ENCODE data around the gene IGSF10.

The IGSF10 gene

DNA sequence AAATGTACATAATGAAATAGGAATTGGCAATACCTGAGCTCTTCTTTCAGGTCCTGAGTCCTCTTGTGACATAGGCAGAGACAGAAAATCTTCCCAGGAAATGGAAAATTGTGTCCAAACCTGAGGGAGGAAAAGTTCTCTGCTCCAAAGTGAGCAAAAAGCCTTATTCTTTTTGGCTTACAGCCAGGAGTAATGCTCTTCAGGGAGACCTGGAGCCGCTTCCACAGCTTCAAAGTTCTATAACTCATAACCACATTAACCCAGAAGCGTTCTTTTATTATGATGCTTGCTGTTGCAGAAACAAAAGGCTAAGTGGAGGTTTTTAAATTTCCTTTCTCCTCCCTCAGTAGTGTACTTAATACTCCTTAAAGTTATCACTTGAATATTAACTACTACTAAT lies 633 bp downstream of the IGSF10 start:
- no peak for DNase-seq (ENCODE audit: low read depth in 2 of 2)

DNA sequence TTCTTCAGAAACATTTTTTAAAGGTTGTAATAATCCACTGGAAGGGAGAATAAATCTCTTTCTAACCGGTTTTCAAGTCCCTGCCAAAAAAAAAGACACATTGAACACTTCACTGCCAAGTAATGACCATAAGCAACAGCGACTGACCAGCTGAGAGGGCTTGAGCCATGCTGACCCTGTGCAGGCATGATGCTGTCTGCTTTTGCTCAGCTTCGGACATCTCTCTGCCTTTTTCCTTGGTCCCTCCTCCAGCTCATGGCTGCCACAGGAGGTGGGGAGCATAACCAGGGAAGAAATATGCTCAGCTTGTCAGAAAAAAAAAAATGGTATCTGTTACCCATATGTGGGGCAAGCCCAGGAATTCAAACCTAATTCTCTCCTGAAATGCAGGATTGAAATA lies 1.5 kb downstream of the IGSF10 start:
- DNase-seq (ENCODE audit: low read depth in 2 of 2): no peak

DNA sequence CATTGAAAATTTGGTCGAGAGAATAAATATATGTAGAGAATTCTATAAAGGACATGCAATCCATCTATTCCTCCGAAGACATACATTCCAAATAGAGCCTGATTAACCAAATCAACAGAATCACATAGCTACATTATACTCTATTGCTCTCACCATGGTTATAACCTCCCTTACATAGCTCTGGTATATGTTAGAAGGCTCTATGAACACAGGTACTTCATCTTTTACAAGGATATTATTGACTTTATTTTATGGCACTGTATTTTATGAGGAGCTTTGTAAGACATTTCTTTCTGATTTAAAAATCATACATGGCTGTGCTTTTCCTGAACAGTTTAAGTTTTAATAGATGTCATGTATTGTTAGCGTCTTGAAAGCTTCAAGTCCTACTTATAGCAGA lies 4.8 kb downstream of the IGSF10 start:
- no peak for DNase-seq (ENCODE audit: low read depth in 2 of 2)

DNA sequence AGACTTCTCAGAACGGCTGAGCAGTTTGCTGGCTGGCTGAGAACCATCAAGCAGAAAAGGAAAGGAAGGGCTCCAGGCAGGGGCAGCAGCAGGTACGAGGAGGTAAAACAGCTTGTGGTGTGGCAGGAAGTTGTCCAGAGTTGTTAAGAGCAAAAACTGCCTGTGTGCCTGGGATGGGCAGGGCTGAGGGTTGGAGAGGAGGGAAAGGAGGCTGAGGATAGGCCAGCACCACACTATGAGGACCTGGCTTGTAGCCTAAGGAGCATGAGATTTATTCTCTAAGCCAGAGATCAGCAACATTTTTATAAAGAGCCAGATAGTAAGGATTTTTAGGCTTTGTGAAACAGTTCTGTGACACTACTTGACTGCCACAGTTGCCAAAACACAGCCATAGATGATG lies 8.0 kb downstream of the IGSF10 start:
- no peak for DNase-seq (ENCODE audit: low read depth in 2 of 2)

DNA sequence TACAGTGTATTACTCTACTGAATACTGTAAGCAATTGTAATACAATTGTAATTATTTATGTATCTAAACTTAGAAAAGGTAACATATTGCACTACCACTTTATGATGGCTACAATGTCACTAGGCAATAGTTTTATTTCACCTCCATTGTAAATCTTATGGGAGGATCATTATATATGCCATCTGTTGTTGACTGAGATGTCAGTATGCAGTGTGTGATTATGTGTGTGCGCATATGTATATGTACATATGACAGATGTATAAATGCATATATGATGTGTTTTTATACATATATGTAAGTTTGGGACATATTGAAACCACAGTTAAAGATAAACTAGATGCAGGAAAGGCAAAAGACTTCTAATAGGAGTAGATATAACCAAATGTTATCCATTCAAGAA lies 8.5 kb downstream of the IGSF10 start:
- DNase-seq (ENCODE audit: low read depth in 2 of 2): no peak

DNA sequence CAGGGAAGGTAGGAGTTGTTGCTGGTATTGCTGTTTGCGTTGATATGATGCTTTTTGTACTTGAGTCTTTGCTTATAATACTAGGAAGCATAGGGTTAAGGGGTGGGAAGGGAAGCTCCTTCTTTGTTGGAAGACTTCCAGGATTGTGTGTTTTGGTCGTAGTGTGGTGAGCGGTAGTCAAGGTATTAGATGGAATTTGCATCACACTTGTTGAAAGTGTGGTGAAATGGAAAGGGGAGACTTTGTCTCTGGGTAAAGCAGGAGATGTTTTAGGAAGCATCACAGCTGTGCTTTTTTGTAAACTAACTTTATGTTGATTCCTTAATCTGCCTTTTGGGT lies 14.9 kb downstream of the IGSF10 start:
- no peak for DNase-seq (ENCODE audit: low read depth in 2 of 2)

DNA sequence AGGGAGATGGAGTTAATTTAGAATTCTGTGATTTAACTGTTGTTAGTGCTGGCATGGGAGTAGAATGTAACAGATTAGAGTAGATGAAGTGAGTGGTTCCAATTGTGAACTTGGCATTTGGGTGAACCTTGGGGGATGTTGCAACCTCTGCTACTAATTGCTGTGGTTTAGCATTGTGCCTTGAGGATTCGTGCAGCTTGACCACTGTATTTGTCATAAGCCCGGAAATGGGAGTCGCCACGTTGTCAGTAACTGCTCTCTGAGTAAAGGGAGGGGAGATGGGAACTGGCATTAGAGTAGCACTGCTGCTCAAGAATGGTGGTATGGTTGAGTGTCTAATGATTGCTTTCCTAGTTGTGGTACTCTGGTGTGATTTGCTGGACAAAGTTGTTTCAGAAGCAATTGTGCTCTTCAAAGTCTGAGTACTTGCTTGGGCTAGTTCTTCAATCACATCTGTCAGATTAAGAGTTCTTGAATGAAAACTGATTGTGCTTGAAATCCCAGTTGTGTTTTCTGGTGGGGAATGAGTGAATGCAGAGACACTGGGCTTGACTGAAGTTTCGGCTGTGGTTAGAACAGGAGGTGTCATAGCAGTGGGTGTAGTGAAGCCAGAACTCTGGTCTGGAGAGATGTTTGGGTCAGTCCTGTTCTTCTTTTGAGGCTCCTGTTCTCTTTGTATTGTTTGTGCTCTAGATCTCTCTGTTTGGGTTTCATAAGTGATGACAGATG lies 15.4 kb downstream of the IGSF10 start:
- no peak for DNase-seq (ENCODE audit: low read depth in 2 of 2)

DNA sequence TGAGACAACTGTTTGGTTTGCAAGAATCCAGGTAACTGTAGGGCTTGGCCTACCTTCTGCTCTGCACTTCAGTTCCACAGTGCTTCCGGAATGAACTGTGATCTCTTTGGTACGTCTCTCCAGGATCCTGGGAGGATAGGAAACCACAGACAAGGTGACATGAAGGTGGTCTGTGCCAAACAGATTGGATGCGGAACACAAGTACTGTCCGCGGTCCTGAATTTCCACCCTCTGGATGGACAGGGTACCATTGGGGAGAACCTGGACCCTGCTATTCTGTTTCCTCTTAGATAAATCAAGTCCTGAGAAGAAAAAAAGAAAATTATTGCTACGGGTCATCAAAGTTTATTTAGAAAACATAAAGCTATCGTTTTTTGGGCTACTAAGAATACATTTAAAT lies 17.3 kb downstream of the IGSF10 start:
- no peak for DNase-seq (ENCODE audit: low read depth in 2 of 2)

DNA sequence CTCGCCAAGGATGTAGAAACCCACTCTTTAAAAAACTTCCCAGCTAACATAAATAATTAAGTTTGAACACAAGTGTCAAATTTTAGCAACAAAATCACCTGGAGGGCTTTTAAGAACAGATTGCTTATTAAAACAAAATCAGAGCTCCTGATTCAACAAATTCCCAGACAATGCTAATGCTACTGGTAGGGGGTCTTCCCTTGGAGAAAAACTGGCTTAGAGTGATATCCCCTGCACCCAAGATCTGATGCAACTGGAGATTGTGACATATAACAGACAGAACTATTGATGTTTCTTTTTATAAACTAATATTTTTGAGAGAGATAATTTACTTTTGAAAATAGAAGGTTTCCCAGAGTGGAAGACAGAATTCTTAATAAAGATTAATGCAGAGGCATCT lies 19.9 kb downstream of the IGSF10 start:
- no peak for DNase-seq (ENCODE audit: low read depth in 2 of 2)

DNA sequence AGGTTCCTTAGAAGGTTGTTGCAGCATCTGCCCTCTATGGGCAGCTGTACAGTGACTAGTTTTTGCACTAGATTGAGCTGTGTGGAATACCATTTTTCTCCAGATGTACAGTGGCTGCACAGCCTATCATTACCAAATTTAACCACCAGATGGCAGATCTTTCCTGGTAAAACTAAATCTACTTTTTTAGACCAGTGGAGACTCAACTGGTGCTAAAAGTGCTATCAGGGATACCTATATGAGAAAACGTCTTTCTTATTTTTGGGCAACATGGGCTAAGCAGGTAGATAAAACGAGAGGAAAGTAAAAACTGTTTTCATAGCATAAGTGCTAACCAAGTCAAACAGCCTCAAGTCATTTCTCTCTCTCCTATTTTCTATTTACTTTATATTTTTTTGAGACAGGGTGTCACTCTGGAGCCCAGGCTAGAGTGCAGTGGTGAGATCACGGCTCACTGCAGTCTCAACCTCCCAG lies 21.2 kb downstream of the IGSF10 start:
- no peak for DNase-seq (ENCODE audit: low read depth in 2 of 2)

DNA sequence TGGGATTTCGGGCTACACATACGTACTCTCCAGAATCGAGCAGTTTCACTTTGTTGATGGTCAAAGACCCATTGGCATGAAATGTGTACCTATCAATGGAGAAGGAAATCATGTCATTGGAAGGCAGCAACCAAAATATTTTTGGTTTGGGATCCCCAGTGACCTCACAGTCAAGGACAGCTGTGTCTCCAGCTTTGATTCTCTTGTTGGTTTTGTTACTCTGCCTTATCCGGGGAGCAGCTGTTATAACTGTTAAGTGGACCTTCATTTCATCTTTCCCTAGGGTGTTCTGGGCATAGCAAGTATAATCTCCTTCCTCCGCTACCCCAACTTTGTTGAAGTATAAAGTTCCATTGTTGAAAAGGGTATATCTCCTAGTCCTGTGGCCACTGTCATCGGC lies 23.0 kb downstream of the IGSF10 start:
- no peak for DNase-seq (ENCODE audit: low read depth in 2 of 2)

DNA sequence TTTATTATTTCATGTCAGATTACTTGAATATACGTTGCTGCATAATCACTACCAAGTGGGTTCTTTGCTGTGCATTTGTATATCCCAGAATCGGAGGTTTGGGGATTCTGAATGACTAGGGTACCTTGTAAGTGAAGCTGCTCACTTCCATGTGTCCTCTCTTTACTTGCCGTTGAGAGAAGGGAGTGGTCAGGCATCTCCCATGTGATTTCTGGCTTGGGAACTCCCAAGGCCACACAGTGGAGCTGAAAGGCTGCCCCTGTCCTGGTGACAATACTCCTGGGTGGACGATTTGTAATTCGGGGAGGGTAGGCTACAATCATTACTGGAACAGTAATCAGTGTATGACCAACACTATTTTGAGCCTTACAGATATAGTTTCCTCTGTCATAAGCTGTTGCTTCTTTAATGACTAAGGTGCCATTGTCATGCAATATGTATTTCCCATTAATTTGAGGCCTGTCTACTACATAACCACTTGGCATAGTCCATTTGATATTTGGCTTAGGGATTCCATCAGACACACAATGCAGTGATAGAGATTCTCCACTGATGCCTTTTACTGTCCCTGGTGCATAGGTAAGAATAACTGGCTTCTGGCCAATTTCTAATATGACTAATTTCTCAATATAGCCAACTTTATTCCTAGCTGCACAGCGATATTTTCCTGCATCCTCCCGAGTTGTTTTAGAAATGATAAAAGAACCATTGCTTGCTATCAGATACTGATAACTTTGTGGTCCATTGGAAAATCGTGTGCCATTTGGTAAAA lies 24.0 kb downstream of the IGSF10 start:
- DNase-seq (ENCODE audit: low read depth in 2 of 2): no peak

DNA sequence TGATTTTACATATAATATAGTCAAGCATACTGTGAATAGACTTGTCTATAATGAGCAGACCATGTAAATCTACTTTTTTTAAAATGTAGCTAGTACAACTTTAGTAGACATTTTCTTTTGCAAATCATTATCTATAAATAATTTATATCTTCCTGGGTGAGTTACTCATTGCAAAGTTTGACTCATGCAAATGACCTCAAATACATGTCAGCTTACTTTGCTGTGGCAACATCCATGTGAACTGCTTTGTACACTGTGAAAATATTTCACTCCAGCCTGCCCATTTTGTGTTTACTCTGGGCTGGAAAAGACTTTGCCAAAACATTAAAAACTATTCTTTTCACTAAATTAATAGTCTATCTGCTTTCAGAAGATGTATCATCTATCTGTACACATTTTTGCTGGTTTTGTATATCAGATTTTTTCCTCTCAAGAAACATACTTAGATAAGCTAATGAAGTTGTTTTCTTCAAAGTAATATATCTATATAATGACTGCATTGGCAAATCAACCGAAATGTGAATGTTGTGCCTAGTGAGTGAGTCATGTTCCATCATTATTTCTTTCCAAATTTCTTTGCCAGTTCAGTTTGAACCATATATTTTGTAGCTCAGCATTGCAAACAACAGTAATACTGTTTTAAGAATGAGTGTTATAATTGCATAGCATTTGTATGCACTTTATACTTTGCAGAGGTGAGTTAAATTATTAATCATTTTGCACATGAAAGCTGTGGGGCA lies 26.5 kb downstream of the IGSF10 start:
- no peak for DNase-seq (ENCODE audit: low read depth in 2 of 2)

DNA sequence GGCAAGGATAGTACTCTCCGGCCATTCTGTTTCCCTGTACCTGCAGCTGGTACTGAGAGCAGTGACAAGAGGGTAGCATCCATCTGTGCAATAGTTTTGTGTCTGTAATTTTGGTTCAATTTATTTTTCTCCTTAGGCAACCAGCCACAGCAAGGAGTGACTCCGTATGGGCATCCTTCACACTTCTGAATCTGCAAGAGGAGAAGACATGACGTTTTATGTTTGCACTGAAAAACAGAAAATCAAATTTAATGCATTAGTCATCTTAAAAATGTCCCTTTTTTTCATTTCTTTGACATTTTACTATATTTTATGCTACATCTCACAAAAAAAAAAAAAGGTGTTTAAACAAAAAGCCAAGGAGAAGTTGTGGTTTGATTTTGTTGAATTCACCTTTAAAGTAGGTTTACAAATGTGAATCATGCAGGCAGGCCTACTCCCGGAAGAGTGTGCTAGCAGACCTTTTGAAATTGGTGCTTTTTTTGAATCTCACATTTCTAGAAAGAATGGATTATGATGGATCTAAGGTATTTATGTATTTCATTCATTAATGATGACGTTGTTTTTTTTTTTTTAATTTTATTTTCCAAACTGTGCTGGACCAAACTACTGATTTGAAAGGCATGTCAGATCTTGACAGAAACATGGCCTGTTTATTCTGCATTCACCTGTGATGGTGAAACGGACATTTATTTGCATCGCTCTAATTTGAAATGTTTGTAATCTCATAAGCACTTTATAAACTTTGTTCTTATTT lies 28.1 kb downstream of the IGSF10 start:
- DNase-seq (ENCODE audit: low read depth in 2 of 2): no peak

DNA sequence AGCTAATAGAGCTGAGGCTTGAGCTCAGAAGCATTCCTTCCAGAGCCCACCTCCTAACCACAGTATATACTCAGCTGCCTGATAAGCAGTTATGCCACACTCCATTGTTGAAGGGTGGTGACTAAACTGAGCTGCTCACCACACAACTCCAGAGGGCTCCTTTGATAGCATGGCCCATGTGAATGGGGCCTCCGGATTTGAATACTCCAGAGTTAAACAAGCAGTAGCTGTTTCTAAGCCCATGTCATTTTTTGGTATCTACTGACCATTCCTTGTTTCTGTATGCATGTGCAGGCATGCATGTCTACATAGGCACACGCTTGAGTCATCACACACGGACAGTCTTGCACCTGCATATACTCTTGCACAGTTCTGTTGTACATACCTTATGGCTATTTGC lies 28.9 kb downstream of the IGSF10 start:
- no peak for DNase-seq (ENCODE audit: low read depth in 2 of 2)

DNA sequence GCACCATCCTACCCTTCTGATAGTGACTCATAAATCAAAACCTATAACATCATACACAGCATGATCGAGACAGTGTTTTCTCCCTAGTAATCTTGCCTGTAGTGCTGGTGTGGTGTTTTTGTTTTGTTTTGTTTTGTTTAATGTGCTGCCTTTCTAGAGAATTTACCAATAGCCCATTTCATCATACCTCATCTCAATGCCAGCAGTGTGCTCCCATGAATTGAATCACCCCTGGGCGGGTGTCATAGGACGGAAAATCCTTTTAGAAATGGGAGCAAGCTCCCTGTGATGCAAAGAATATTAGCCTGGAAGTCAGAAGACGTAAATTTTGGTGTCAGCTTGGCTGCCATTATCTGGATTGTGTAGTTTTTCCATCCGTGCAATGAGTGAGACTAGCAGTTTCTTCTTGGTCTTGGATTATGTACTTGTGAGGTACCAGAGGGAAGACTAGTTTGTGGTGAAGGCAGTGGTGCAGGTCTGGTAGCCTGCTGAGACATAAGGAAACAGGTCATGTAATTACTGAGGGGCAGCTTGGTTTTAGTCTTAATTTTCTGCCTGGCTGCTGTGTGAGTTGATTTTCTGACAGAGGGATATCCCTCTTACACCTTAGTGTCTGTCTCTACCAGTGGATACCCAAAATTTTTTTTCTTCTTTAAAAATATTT lies 29.9 kb downstream of the IGSF10 start:
- no peak for DNase-seq (ENCODE audit: low read depth in 2 of 2)

DNA sequence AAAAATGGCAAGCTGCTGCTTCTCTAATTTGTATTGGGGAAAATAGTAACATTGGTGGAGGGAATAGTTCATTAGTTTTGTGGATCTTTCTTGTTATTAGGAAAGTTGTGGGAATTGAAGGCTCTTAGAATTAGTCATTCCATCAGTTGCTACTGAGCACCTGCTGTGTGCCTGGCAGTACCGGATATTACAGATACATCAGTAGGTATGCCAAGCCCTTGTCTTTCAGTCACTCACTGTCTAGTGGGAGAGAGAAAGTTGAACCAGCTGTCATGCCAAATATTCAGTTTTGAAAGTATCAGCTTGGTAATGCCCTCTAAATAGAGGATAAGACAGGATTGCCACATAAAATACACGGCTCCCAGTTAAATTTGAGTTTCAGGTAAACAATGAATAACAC lies 32.5 kb downstream of the IGSF10 start:
- no peak for DNase-seq (ENCODE audit: low read depth in 2 of 2)

DNA sequence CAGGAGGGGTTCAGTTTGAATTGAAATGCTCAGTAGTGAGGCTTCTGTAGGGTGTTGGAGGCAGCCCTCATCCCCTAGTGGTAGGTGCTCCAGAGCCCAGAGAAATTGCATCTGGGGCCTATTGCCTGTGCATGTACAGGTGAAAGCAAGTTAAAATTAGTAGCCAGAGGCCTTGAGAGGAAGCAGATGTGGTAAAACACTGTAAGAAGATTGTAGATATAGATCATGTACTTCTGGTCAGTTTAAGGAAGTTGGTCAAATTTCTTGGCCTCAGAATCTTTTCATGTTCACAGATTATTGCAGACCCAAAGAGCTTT lies 34.6 kb downstream of the IGSF10 start:
- no peak for DNase-seq (ENCODE audit: low read depth in 2 of 2)

DNA sequence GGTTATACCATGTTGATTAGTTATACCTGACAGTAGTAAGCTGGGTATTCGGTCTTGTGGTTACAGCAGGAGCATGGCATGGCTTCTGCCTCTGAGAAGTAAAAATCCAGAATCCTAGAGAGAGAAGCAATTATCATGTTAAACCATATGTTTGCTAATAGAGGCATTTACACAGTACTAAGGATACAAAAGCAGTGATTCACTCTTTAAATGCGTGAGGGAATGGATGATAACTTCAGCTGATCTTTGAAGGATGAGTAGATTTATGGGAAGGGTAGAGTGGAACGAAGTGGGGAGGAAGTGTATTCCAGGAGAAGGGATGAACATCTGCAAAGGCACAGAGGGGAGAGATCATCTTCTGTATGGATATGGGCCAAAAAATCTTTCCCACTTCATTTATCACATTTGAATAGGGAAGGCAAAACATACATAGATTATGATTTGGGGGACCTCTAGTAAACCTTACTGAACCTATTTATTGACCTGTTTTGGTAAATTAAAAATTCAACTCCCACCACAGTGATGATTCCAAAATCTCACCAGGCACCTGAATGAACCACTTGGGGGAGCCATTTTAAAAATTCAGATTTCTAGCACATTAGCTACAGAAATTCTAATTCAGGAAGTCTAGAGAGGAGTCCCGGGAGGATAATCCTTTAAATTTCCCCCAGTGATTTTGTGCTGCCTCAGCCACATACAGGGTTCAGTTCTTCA lies 35.1 kb downstream of the IGSF10 start:
- DNase-seq (ENCODE audit: low read depth in 2 of 2): no peak

DNA sequence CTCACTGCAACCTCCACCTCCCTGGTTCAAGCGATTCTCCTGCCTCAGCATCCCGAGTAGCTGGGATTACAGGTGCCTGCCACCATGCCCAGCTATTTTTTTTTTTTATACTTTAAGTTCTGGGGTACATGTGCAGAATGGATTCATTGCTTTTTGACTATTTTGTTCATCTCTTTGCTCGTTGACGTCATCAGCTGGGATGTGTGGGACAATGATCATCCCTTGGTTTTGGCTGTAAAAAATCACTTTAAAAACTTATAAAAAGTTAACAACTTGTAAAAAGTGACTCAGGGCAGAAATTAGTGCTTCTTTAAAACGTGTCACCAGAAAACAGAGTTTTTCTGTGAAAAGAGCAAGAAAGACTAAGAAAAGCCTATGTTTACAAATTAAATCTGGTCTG lies 37.8 kb downstream of the IGSF10 start:
- DNase-seq (ENCODE audit: low read depth in 2 of 2): no peak

DNA sequence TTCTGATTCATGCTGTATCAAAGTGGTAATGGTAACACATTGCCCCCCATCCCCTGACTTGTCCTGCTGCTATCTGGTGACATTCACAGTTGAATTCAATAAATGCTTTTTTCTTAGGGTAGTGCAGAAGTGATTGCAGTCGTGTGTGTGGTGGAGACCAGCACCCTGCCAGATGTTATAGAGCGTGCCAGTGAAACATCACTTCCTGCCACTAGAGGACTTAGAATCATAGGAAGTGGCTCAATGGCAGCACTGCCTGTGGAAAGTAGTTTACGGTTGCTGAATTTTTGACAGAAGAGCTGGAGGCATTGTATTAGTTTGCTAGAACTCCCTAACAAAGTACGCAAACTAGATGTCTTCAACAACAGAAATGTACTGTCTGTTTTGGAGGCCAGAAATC lies 38.9 kb downstream of the IGSF10 start:
- no peak for DNase-seq (ENCODE audit: low read depth in 2 of 2)

All from stimulated activated CD4-positive, alpha-beta T cell treated with anti-CD3 and anti-CD28 coated beads, Interleukin-12 subunit alpha, Interleukin-12 subunit beta, amount 100 ng/mL, for 24 hours (primary cell).